Thyroid gland (tissue), 4 donors: ENCODE measurements around the gene KIF16B. TPM values are rescaled to one million over a fixed set of nuclear protein-coding genes. Genes with fewer than 3 reads are reported as not detected.

Experiments
- DNase-seq, 2 donors: peaks; one replicate each; pipeline ENCODE4 v3.0.0-alpha.2; 2019
- H3K27ac ChIP-seq, 3 donors: fragments of 200-600 bp; sonication (generic); 1 replicate in 2 of 3; 2 replicates in 1 of 3; pipeline ENCODE4 v1.5.1; 2016 to 2019; ENCODE audit warnings: mild to moderate bottlenecking in 1 of 3, moderate library complexity in 1 of 3
- H3K27me3 ChIP-seq: fragments of 200-600 bp; sonication (generic); one replicate; pipeline ENCODE4 v1.5.1; 2019
- H3K36me3 ChIP-seq, 2 donors: fragments of 200-600 bp; sonication (generic); one replicate each; pipeline ENCODE4 v1.5.1; 2016 to 2019
- H3K4me1 ChIP-seq, 2 donors: fragments of 200-600 bp; sonication (generic); one replicate each; pipeline ENCODE4 v1.5.1; 2017 to 2019
- H3K4me3 ChIP-seq, 3 donors: fragments of 200-600 bp; sonication (generic); replicated peaks in 1 of 3; 1 replicate in 2 of 3; 2 replicates in 1 of 3; pipeline ENCODE4 v1.5.1; 2016; ENCODE audit warnings: mild to moderate bottlenecking in 1 of 3
- H3K9me3 ChIP-seq: fragments of 200-600 bp; sonication (generic); one replicate; pipeline ENCODE4 v1.5.1; 2017
- CTCF ChIP-seq, 6 experiments: fragments of 200-600 bp in 3 of 6; fragments of 450-650 bp in 3 of 6; sonication (generic) in 3 of 6; IDR thresholded peaks; one replicate each; pipeline ENCODE4 v1.5.1; 2016 to 2019; ENCODE audit warnings: antibody characterized with exemption in 6 of 6, mild to moderate bottlenecking in 2 of 6, inconsistent platforms in 1 of 6, moderate library complexity in 1 of 6
- POLR2A ChIP-seq, 2 donors: fragments of 450-650 bp; IDR thresholded peaks; one replicate each; pipeline ENCODE4 v1.6.1; 2017; ENCODE audit warnings: antibody characterized with exemption in 2 of 2, mild to moderate bottlenecking in 2 of 2, moderate library complexity in 1 of 2
- WGBS, 2 donors: methylation state at CpG; one replicate each; pipeline ENCODE4 v1.1.5; 2017; 5-methylcytosine and 5-hydroxymethylcytosine counted together
- intact Hi-C: fragments of 100-400 bp; cut with DNase I; formaldehyde crosslinking; loops from one replicate; pipeline ENCODE4 v1.15.1; 2023
- total RNA-seq, 4 donors: library from RNA; depleted of rRNA; stranded (reverse); fragments of >200 nt; gene quantifications; one replicate each; pipeline ENCODE4 v1.2.3, GENCODE V29; 2016

The KIF16B gene
- total RNA-seq, 4 donors from 2014 or later: 18.5 to 32.8 (median 28.6) TPM

GRCh38 chr20:16405254-16405653 lies 168.0 kb downstream of the KIF16B start:
- 79 to 86% methylated on average over 6 of the region's 6 CpGs for WGBS, 2 donors
- H3K36me3 ChIP-seq: peaks cover 0 to 3% of the 10 kb centered on the region in 2 donors
- no peaks in the 10 kb centered on the region for H3K27me3 ChIP-seq
- peaks cover 0 to 9% of the 10 kb centered on the region in 2 donors for H3K4me1 ChIP-seq
- no peak overlapping the region for H3K4me3 ChIP-seq
- DNase-seq: no peak
- H3K27ac ChIP-seq: no peak overlapping the region
- no peaks in the 10 kb centered on the region for H3K9me3 ChIP-seq
- intact Hi-C loops: no loop called here
- no peak for TF ChIP-seq CTCF (IDR thresholded peaks at IDR 0.05)
- TF ChIP-seq POLR2A (IDR thresholded peaks at IDR 0.05): no peak

GRCh38 chr20:16404640-16405039 lies 168.6 kb downstream of the KIF16B start:
- TF ChIP-seq POLR2A (IDR thresholded peaks at IDR 0.05) (no peak), CTCF (IDR thresholded peaks at IDR 0.05) (no peak)
- WGBS, 2 donors: 96% methylated on average over 9 of the region's 9 CpGs
- H3K27ac ChIP-seq: no peak overlapping the region
- peaks cover 0 to 3% of the 10 kb centered on the region in 2 donors for H3K36me3 ChIP-seq
- no peak for DNase-seq
- peaks cover 0 to 9% of the 10 kb centered on the region in 2 donors for H3K4me1 ChIP-seq
- intact Hi-C loops: no loop called here
- H3K27me3 ChIP-seq: no peaks in the 10 kb centered on the region
- no peaks in the 10 kb centered on the region for H3K9me3 ChIP-seq
- no peak overlapping the region for H3K4me3 ChIP-seq

GRCh38 chr20:16404171-16404570 lies 169.1 kb downstream of the KIF16B start:
- TF ChIP-seq POLR2A (IDR thresholded peaks at IDR 0.05) (no peak), CTCF (IDR thresholded peaks at IDR 0.05) (no peak)
- WGBS, 2 donors: 93 to 96% methylated on average over 5 of the region's 5 CpGs
- H3K36me3 ChIP-seq: peaks cover 0 to 3% of the 10 kb centered on the region in 2 donors

GRCh38 chr20:16400234-16400633 lies 173.0 kb downstream of the KIF16B start:
- Histone ChIP-seq H3K27me3 (no peaks in the 10 kb centered on the region), H3K27ac (no peak overlapping the region), H3K9me3 (no peaks in the 10 kb centered on the region), H3K4me1 (peaks cover 7% of the 10 kb centered on the region in 2 donors), H3K36me3 (peaks cover 0 to under 1% of the 10 kb centered on the region in 2 donors), H3K4me3 (no peak overlapping the region)
- intact Hi-C loops: no loop called here
- no peak for TF ChIP-seq CTCF (IDR thresholded peaks at IDR 0.05)
- no peak for DNase-seq

More at GRCh38 chr20:16404171-16404570, 169.1 kb downstream of the KIF16B start:
- intact Hi-C loops: no loop called here
- no peak overlapping the region for H3K4me3 ChIP-seq
- H3K4me1 ChIP-seq: peaks cover 0 to 9% of the 10 kb centered on the region in 2 donors
- DNase-seq: no peak
- H3K27ac ChIP-seq: no peak overlapping the region
- no peaks in the 10 kb centered on the region for H3K9me3 ChIP-seq
- no peaks in the 10 kb centered on the region for H3K27me3 ChIP-seq

GRCh38 chr20:16399801-16400200 lies 173.4 kb downstream of the KIF16B start:
- peak; percentile 50 to 54 for DNase-seq
- H3K27ac ChIP-seq: no peak overlapping the region
- no peaks in the 10 kb centered on the region for H3K27me3 ChIP-seq
- H3K4me1 ChIP-seq: peaks cover 7% of the 10 kb centered on the region in 2 donors
- intact Hi-C loops: no loop called here
- H3K36me3 ChIP-seq: no peaks in the 10 kb centered on the region
- H3K9me3 ChIP-seq: no peaks in the 10 kb centered on the region
- H3K4me3 ChIP-seq: no peak overlapping the region
- TF ChIP-seq POLR2A (IDR thresholded peaks at IDR 0.05) (no peak), CTCF (IDR thresholded peaks at IDR 0.05) (no peak)
